ENCODE results near the gene MPC2.
"Not testable (repeated sequence)": the region's sequence is repeated elsewhere in the genome, so short reads cannot be mapped to it uniquely, and the experiment has no call there.

MPC2 gene

DNA sequence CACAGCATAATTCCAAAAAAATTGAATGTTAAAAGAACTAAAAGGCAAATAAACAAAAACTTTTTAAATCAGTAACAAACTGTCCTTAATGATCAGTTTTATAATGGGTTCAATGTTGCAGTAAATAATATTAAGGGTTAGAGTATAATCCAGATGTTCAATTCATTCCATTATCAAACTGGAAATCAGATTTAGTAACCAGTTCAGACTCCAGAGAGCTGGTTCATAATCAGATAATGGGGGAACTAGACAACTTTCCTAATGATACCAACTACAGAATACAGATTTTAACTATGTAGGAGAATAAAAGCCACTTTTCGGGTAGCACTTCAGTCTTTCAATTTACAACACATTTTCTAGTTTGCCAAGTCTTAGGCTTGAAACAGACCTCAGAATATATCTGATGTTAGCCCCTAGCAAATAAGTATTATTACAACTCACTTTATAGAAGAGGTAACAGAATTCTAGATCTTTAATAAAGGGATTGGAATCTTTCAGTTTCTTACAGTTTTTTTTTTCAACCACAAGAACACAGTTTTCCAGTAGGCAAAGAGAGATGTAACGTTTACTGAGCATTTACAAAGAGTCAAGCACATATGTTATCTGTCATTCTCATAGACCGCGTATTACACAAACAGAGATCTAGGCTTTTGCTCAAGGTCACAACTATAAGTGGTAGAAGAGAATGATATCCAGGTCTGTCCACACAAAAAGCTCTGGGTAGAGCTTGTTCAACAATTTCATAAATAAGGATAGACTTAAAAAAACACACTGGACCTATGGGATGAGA, 2.3 kb downstream of the MPC2 start:
- DNase-seq (ENCODE audit: low spot score) = no peak

GRCh38 chr1:167933788-167934187, 3.1 kb downstream of the MPC2 start:
- DNase-seq (ENCODE audit: low spot score) = no peak

- no peak for DNase-seq (ENCODE audit: low spot score)
These were observed 7.1 kb downstream of the MPC2 start for GRCh38 chr1:167929725-167930124.

- DNase-seq (ENCODE audit: low spot score) = not testable (repeated sequence)
These were observed 8.0 kb downstream of the MPC2 start for GRCh38 chr1:167928919-167929318.

DNA sequence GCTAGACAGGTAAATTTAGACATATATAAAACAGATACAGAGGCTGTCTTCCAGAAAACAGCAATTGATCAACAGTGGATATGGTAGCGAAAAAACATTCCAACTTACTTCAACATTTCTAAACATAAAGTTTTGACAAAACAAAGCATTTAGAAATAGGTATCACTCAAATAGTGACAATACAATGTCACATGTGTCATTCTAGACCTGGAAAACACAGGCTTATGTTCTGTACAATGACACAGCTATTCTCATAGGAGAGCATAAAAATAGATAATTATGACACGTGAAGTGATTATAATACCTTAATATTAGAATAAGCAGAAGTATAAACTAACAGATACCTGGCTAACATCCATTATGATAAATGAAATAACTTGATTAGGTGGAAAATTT, 8.4 kb downstream of the MPC2 start:
- DNase-seq (ENCODE audit: low spot score) = no peak

DNA sequence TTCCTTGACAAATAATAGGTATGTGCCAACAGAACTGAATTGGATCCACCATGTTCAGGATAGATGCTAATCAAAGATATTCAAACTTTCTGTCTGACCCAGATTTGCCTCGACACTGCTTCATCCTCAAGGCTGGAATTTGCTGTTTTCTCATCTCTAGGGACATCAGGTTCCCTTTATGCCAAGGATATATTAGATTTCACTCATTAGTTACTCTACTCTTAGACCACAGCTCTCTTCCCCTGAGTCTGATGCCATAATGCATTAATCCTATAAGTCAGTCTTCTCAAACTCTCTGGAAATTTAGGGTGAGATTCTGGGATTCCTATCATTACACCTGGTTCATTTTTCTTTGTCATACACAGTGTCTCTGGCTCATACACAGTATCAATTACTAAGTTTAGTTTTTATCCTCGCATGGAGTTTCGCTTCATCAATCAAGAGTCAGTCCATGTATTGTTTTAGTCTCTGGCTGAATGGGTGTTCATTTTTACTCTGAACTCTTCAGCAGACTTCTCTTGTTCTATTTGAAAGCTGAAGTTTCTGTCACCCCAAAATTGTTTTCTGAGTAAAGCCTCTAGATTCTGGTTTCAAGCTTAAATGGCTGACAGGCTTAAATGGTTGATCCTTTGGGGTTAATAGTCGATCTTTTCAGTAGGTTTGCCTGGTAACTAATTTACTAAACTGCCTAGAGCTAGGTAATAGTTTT, 9.7 kb downstream of the MPC2 start:
- no peak for DNase-seq (ENCODE audit: low spot score)

GRCh38 chr1:167926486-167926997, 10.3 kb downstream of the MPC2 start:
- DNase-seq (ENCODE audit: low spot score) = no peak

DNA sequence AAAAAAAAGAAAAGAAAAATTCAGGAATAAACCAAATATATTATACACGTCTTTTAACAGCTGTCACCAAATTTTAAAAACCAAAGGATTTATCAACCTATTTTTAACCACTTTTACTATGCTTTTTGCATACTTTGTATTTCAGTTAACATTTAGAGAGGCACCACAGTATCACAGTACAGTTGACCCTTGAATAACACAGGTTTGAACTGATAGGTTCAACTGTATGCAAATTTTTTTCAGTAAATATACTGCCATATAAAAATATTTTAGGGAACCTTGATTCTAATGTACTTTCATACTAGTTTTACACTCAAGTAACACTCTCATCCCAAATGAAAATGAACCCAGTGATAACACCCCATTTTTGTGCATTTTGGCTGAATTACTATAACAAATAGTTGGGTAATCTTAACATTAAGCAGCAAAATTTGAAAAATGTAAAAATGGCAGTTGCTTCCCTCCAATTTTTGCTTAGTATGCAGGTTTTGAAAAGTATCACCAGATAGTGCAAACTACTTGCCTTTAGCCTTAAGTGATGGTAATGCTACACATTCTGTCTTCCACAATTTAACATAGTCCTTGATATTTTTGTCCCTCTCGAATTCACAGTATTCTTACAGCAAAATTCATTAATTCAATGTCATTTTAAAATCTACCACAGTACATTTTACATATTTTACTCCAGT, 12.2 kb downstream of the MPC2 start:
- DNase-seq (ENCODE audit: low spot score) = no peak

GRCh38 chr1:167924102-167924501, 12.8 kb downstream of the MPC2 start:
- DNase-seq (ENCODE audit: low spot score) = no peak

DNA sequence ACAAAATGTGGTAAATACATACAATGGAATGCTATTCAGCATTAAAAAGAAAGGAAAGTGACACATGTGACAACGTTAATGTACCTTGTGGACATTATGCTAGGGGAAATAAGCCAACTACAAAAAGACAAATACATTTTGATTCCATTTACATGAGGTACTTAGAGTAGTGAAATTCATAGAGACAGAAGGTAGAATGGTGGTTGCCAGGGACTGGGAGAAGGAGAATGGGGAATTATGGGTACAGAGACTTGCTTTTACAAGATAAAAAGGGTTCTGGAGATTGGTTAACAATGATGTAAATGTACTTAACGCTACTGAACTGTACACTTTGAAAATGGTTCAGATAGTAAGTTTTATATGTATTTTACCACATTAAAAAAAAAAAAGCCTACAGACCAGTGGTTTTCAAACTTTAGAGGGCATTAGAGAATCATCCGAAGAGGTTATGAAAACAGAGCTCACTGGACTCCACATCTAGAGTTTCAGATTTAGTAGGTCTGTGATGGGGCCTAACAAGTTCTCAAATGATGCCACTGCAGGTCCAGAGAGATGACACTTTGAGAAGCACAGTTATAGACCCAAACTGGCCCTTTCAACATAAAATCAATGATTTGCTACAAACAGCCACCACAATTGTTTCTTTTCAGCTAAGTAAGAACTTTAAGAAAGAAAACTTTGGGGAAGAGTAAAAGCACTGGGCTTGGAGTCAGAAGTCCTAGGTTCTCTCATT, 13.4 kb downstream of the MPC2 start:
- DNase-seq (ENCODE audit: low spot score) = no peak

GRCh38 chr1:167922611-167923074, 14.2 kb downstream of the MPC2 start:
- no peak for DNase-seq (ENCODE audit: low spot score)

DNA sequence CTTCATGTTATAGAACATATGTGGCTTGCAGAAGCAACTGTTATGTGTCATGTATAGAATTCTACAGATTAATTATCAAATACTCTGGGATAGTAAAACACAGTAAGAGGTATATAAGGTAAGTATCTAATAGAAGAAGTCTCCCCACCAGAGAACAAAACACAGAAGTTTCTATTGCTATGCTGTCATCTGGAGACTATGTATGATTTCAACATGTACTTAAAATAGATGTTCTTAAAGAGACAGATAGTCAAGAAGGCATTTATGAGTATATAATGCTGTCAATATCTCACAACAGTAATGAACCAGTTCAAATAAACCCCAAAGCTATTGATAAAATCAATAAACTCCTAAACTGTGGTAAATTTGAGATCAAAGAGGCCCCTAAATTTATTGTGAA, 14.8 kb downstream of the MPC2 start:
- no peak for DNase-seq (ENCODE audit: low spot score)

- no peak for DNase-seq (ENCODE audit: low spot score)
These were observed 19.9 kb downstream of the MPC2 start for GRCh38 chr1:167916766-167917511.

DNA sequence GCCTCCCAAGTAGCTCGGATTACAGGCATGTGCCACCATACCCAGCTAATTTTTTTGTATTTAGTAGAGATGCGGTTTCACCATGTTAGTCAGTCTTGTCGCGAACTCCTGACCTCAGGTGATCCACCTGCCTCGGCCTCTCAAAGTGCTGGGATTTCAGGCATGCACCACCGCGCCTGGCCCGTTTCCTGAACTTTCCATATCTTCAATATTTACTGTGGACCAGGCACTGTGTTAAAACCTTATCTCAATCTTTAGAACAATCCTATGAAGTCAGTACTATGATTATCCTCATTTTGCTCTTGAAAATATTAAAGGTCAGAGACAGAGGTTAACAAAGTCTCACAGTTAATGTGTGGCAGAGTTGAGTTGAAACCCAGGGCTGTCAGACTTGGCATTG, 21.3 kb downstream of the MPC2 start:
- DNase-seq (ENCODE audit: low spot score) = no peak

GRCh38 chr1:167913895-167914496, 22.9 kb downstream of the MPC2 start, which contains the start of gene ADCY10:
Gene ADCY10 (minus strand): TSS chr1:167914134. CDS start chr1:167905140, 8,994 bp downstream.
- no peak for DNase-seq (ENCODE audit: low spot score)

DNA sequence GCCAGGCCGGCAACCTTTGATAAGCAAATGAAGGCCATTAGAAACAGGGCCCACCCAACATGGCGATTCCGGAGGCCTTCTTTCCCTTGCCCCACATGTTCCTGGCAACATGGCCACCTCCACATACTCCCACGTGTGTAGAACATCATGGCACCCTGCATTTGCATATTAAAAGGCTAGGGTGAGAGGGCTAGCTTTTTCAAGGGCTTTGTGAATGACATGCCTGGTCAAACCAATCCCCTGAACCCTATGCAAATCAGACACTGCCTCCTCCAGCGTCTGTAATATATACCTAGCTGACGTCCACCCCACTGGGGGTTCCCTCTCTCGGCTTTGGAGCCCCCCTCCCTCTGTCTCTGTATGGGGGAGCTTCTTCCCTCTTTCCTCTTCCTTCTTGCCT, 24.6 kb downstream of the MPC2 start:
- no peak for DNase-seq (ENCODE audit: low spot score)

DNA sequence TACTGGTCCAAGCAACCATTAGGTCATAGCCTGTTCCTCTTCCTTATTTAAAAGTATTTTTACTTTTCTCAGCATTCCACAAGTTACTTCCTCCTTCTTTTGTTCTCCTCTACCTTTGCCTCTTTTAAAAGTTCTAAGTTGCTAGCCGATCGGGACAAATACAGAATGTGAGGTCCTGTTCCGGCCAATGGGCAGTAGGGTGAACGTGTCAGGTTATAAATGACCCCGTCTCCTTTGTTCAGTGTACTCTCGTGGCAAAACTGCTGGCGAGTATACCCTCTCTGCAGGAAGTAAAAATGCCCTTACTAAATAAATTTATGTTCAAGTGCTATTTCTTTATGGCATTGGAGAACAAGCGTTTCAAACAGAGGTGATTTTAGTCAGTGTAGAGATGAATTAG, 25.5 kb downstream of the MPC2 start:
- no peak for DNase-seq (ENCODE audit: low spot score)

DNA sequence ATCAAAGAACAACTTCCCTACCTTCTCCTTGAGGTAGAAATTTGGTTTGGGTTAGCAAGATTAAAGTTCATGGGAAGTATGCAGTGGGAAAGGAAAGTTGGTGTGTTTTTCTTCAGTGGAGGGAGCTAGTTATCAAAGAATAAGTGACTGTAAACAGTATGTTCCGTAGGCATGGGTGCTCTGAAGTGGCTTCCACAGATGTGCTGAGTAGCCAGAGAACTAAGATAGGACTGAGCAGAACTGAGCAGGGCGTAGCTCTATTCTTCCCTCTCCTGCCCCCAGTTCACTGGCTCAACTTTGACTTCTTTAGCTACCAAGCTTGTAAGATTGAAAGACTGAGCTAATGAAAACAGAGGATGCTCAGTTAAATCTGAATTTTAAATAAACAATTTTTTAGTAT, 26.3 kb downstream of the MPC2 start:
- no peak for DNase-seq (ENCODE audit: low spot score)

- no peak for DNase-seq (ENCODE audit: low spot score)
These were observed 27.1 kb downstream of the MPC2 start for GRCh38 chr1:167909691-167910180.

DNA sequence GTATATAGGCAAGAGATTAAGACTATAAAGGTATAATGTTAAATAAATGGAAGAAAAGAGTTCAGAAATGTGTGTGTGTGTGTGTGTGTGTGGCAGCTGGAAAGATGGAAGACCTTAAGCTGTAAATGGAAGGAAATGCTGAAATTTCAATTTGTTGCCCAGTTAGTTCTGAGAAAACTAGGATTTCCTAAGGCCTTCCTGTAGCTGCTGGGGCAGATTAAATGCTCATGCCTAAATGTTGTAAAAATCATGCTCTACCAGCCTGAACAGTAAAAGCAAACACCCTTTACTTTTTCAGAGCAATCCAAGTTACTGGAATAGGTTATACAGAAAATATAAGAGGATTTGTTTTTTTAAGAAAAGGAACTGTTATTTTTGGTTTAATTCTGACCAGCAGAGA, 31.2 kb downstream of the MPC2 start:
- DNase-seq (ENCODE audit: low spot score) = no peak

GRCh38 chr1:167905182-167905581, 31.7 kb downstream of the MPC2 start:
- no peak for DNase-seq (ENCODE audit: low spot score)
